ENCODE results near the gene DAP. TPM values are rescaled to one million over a fixed set of nuclear protein-coding genes. Genes with fewer than 3 reads are reported as not detected.

The DAP gene
- total and polyA plus RNA-seq, 2 donors (not counting 1 experiment from before 2014, with no cell fraction given) = 56.6 to 158 TPM

GRCh38 chr5:10762776-10763500 is 1.9 kb upstream of the DAP start:
- Histone ChIP-seq H3K4me1 (ENCODE audit: control insufficient read depth, extremely low read depth, insufficient read depth, low read length) (peaks cover 6% of the 10 kb centered on the region), H3K4me2 (ENCODE audit: extremely low read depth, insufficient read depth, low read length) (no peak overlapping the region), H3K27ac (ENCODE audit: insufficient read depth, low read length) (no peak overlapping the region), H3K9me3 (ENCODE audit: control insufficient read depth, insufficient read depth, low read depth, low read length) (no peaks in the 10 kb centered on the region), H2AFZ (ENCODE audit: low read length) (peak overlapping the region; percentile 3), H3K79me2 (ENCODE audit: control insufficient read depth, insufficient read depth, low read length) (peaks cover 27% of the 10 kb centered on the region), H3K27me3 (ENCODE audit: control insufficient read depth, insufficient read depth, low read length) (no peaks in the 10 kb centered on the region), H3K36me3 (ENCODE audit: control insufficient read depth, insufficient read depth, low read length) (no peaks in the 10 kb centered on the region), H4K20me1 (ENCODE audit: control insufficient read depth, extremely low read depth, insufficient read depth, low read length) (no peaks in the 10 kb centered on the region), H3K4me3 (replicated peaks in 1 of 4; ENCODE audit: control extremely low read depth in 1 of 4, insufficient read depth in 1 of 4, low read depth in 3 of 4, low read length in 4 of 4) (no peak overlapping the region), H3K9ac (ENCODE audit: insufficient read depth, low read length) (no peak overlapping the region)
- DNase-seq (ENCODE audit: low read depth in 2 of 2) = peak in 1 of 2 donors; percentile 38
- no peak for TF ChIP-seq EZH2 (IDR thresholded peaks at IDR 0.05; ENCODE audit: low read length, missing control alignments)
- TF ChIP-seq, protein P1, sequence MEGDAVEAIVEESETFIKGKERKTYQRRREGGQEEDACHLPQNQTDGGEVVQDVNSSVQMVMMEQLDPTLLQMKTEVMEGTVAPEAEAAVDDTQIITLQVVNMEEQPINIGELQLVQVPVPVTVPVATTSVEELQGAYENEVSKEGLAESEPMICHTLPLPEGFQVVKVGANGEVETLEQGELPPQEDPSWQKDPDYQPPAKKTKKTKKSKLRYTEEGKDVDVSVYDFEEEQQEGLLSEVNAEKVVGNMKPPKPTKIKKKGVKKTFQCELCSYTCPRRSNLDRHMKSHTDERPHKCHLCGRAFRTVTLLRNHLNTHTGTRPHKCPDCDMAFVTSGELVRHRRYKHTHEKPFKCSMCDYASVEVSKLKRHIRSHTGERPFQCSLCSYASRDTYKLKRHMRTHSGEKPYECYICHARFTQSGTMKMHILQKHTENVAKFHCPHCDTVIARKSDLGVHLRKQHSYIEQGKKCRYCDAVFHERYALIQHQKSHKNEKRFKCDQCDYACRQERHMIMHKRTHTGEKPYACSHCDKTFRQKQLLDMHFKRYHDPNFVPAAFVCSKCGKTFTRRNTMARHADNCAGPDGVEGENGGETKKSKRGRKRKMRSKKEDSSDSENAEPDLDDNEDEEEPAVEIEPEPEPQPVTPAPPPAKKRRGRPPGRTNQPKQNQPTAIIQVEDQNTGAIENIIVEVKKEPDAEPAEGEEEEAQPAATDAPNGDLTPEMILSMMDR (conservative IDR thresholded peaks at IDR 0.05 in 1 of 2, IDR thresholded peaks at IDR 0.05 in 1 of 2; ENCODE audit: low read depth in 1 of 2, low read length in 2 of 2) = no peak

DNA sequence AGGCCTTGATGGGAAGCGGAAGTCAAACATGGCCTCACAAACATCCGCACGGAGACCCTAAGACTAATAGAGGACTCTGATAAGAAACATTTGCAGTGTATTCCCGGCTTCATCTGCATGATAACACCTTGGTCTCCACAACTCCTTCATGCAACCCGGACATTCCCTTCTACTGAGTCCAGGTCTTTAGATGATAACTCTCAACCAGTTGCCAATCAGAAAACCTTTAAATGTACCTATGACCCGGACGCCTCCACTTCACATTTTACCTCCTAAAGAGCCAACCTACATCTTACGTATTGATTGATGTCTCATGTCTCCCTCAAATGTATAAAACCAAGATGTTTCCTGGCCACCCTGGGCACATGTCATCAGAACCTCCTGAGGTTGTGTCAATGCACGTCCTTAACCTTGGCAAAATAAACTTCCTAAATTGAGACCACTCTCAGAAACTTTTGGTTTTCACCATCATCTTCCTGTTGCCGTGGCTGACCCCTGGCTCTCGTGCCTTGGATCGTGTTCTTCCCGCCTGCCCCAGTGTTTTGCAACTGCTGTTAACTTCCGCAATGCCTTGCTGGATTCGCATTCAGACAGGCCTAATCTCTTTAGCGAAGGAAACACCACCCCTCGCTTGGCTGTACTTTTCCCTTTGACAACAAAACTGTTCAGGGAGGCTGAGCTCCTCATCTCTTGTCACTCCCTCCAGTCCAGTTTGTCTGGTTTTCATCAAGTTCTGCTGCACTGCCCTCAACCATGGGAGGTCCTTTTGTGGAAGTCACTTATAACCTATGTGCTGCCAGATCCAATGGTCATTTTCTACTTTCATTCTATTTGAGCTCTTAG is 1.1 kb upstream of the DAP start:
- H3K4me2 ChIP-seq (ENCODE audit: extremely low read depth, insufficient read depth, low read length) = peak overlapping the region; percentile 83
- no peaks in the 10 kb centered on the region for H3K36me3 ChIP-seq (ENCODE audit: control insufficient read depth, insufficient read depth, low read length)
- peak overlapping the region in 3 of 4 experiments; percentile 41 to 57 (median 42) for H3K4me3 ChIP-seq (replicated peaks in 1 of 4; ENCODE audit: control extremely low read depth in 1 of 4, insufficient read depth in 1 of 4, low read depth in 3 of 4, low read length in 4 of 4)
- H3K79me2 ChIP-seq (ENCODE audit: control insufficient read depth, insufficient read depth, low read length) = peaks cover 35% of the 10 kb centered on the region
- DNase-seq (ENCODE audit: low read depth in 2 of 2) = no peak
- H3K9ac ChIP-seq (ENCODE audit: insufficient read depth, low read length) = peak overlapping the region; percentile 88
- H3K27me3 ChIP-seq (ENCODE audit: control insufficient read depth, insufficient read depth, low read length) = no peaks in the 10 kb centered on the region
- no peaks in the 10 kb centered on the region for H4K20me1 ChIP-seq (ENCODE audit: control insufficient read depth, extremely low read depth, insufficient read depth, low read length)
- no peaks in the 10 kb centered on the region for H3K9me3 ChIP-seq (ENCODE audit: control insufficient read depth, insufficient read depth, low read depth, low read length)
- H2AFZ ChIP-seq (ENCODE audit: low read length) = peak overlapping the region; percentile 80
- H3K27ac ChIP-seq (ENCODE audit: insufficient read depth, low read length) = peak overlapping the region; percentile 91
- TF ChIP-seq, protein P1 (conservative IDR thresholded peaks at IDR 0.05 in 1 of 2, IDR thresholded peaks at IDR 0.05 in 1 of 2; ENCODE audit: low read depth in 1 of 2, low read length in 2 of 2) = no peak
- TF ChIP-seq EZH2 (IDR thresholded peaks at IDR 0.05; ENCODE audit: low read length, missing control alignments) = no peak
- H3K4me1 ChIP-seq (ENCODE audit: control insufficient read depth, extremely low read depth, insufficient read depth, low read length) = peaks cover 6% of the 10 kb centered on the region

- Histone ChIP-seq H3K4me3 (replicated peaks in 1 of 4; ENCODE audit: control extremely low read depth in 1 of 4, insufficient read depth in 1 of 4, low read depth in 3 of 4, low read length in 4 of 4) (peak overlapping the region in 2 of 4 experiments; percentile 65 to 74), H3K9ac (ENCODE audit: insufficient read depth, low read length) (peak overlapping the region; percentile 85), H3K79me2 (ENCODE audit: control insufficient read depth, insufficient read depth, low read length) (peaks cover 42% of the 10 kb centered on the region), H2AFZ (ENCODE audit: low read length) (no peak overlapping the region), H3K4me1 (ENCODE audit: control insufficient read depth, extremely low read depth, insufficient read depth, low read length) (peaks cover 11% of the 10 kb centered on the region), H3K27ac (ENCODE audit: insufficient read depth, low read length) (peak overlapping the region; percentile 79), H3K27me3 (ENCODE audit: control insufficient read depth, insufficient read depth, low read length) (no peaks in the 10 kb centered on the region), H3K4me2 (ENCODE audit: extremely low read depth, insufficient read depth, low read length) (no peak overlapping the region), H4K20me1 (ENCODE audit: control insufficient read depth, extremely low read depth, insufficient read depth, low read length) (no peaks in the 10 kb centered on the region), H3K9me3 (ENCODE audit: control insufficient read depth, insufficient read depth, low read depth, low read length) (no peaks in the 10 kb centered on the region), H3K36me3 (ENCODE audit: control insufficient read depth, insufficient read depth, low read length) (no peaks in the 10 kb centered on the region)
- DNase-seq (ENCODE audit: low read depth in 2 of 2) = no peak
- TF ChIP-seq, protein P1 (conservative IDR thresholded peaks at IDR 0.05 in 1 of 2, IDR thresholded peaks at IDR 0.05 in 1 of 2; ENCODE audit: low read depth in 1 of 2, low read length in 2 of 2) = no peak
- TF ChIP-seq EZH2 (IDR thresholded peaks at IDR 0.05; ENCODE audit: low read length, missing control alignments) = no peak
These were observed 181 bp downstream of the DAP start for GRCh38 chr5:10760921-10761184.

Measured in fibroblast of lung (primary cell).